H9 (cell line): ENCODE measurements around the gene HHAT. TPM values are rescaled to one million over a fixed set of nuclear protein-coding genes. Genes with fewer than 3 reads are reported as not detected.
A peak's percentile ranks its signal among the peaks of the same experiment; 100 is the strongest.

Experiments used
- DNase-seq: peaks from one replicate; pipeline ENCODE4 v3.0.0-alpha.2; 2017
- H2AFZ ChIP-seq: one replicate; pipeline ENCODE4 v1.6.1; 2013; ENCODE audit warnings: mild to moderate bottlenecking, low read length, control low read depth, moderate library complexity
- H2AK5ac ChIP-seq: 2 replicates; pipeline ENCODE4 v1.6.1; 2013; ENCODE audit warnings: low read length, control low read depth, mixed read lengths; ENCODE audit not compliant: insufficient read length
- H2BK120ac ChIP-seq: one replicate; pipeline ENCODE4 v1.6.1; 2013; ENCODE audit warnings: low read depth, mild to moderate bottlenecking, low read length, control low read depth, inconsistent platforms; ENCODE audit not compliant: poor library complexity, severe bottlenecking
- H2BK12ac ChIP-seq: 2 replicates; pipeline ENCODE4 v1.6.1; 2013; ENCODE audit warnings: low read length, control low read depth, mixed read lengths, low read depth; ENCODE audit not compliant: insufficient read length
- H2BK15ac ChIP-seq: 2 replicates; pipeline ENCODE4 v1.6.1; 2013; ENCODE audit warnings: low read depth, low read length, control low read depth
- H2BK20ac ChIP-seq: one replicate; pipeline ENCODE4 v1.6.1; 2013; ENCODE audit warnings: low read depth, mild to moderate bottlenecking, low read length, control low read depth, inconsistent platforms; ENCODE audit not compliant: poor library complexity, severe bottlenecking
- H2BK5ac ChIP-seq: 2 replicates; pipeline ENCODE4 v1.6.1; 2013; ENCODE audit warnings: low read length, control low read depth, mixed read lengths; ENCODE audit not compliant: insufficient read length
- H3K14ac ChIP-seq: 2 replicates; pipeline ENCODE4 v1.6.1; 2013; ENCODE audit warnings: low read length, control low read depth; ENCODE audit not compliant: insufficient read depth
- H3K18ac ChIP-seq: 2 replicates; pipeline ENCODE4 v1.6.1; 2013; ENCODE audit warnings: low read depth, mild to moderate bottlenecking, mixed read lengths, low read length, control low read depth; ENCODE audit not compliant: insufficient read length
- H3K23ac ChIP-seq: 2 replicates; pipeline ENCODE4 v1.6.1; 2013; ENCODE audit warnings: low read length, control low read depth, mixed read lengths, low read depth; ENCODE audit not compliant: insufficient read length
- H3K23me2 ChIP-seq: 2 replicates; pipeline ENCODE4 v1.6.1; 2013; ENCODE audit warnings: low read depth, mild to moderate bottlenecking, mixed read lengths, low read length, control low read depth; ENCODE audit not compliant: insufficient read length, poor library complexity, severe bottlenecking
- H3K27ac ChIP-seq: 2 replicates; pipeline ENCODE4 v1.5.1; 2013; ENCODE audit warnings: low read length, control low read depth, mixed read lengths, low read depth; ENCODE audit not compliant: insufficient read length
- H3K27me3 ChIP-seq: 2 replicates; pipeline ENCODE4 v1.6.1; 2013; ENCODE audit warnings: low read length, control low read depth, inconsistent platforms; ENCODE audit not compliant: insufficient read depth
- H3K4ac ChIP-seq: 2 replicates; pipeline ENCODE4 v1.6.1; 2013; ENCODE audit warnings: low read depth, mild to moderate bottlenecking, control low read depth, inconsistent platforms, low read length, moderate library complexity
- H3K4me1 ChIP-seq: 2 replicates; pipeline ENCODE4 v1.6.1; 2013; ENCODE audit warnings: low read length, control low read depth, inconsistent platforms; ENCODE audit not compliant: insufficient read depth
- H3K4me2 ChIP-seq: 2 replicates; pipeline ENCODE4 v1.6.1; 2013; ENCODE audit warnings: low read length, control low read depth, mixed read lengths; ENCODE audit not compliant: insufficient read length, insufficient read depth
- H3K56ac ChIP-seq: 2 replicates; pipeline ENCODE4 v1.6.1; 2013; ENCODE audit warnings: low read depth, mild to moderate bottlenecking, mixed read lengths, low read length, control low read depth; ENCODE audit not compliant: insufficient read length
- H3K79me1 ChIP-seq: 2 replicates; pipeline ENCODE4 v1.6.1; 2013; ENCODE audit warnings: low read depth, mild to moderate bottlenecking, moderate library complexity, low read length, control low read depth, inconsistent platforms; ENCODE audit not compliant: insufficient read depth, poor library complexity, severe bottlenecking
- H3K79me2 ChIP-seq: 2 replicates; pipeline ENCODE4 v1.6.1; 2013; ENCODE audit warnings: low read length, control low read depth, inconsistent platforms; ENCODE audit not compliant: insufficient read depth
- H3K9ac ChIP-seq: 2 replicates; pipeline ENCODE4 v1.6.1; 2013; ENCODE audit warnings: low read length, control low read depth, mixed read lengths; ENCODE audit not compliant: insufficient read length; ENCODE audit errors: extremely low read depth
- H3K9me3 ChIP-seq: one replicate; pipeline ENCODE4 v1.6.1; 2013; ENCODE audit warnings: low read depth, low read length, inconsistent platforms; ENCODE audit not compliant: control insufficient read depth
- H3T11ph ChIP-seq: one replicate; pipeline ENCODE4 v1.6.1; 2013; ENCODE audit warnings: mild to moderate bottlenecking, low read length, control low read depth, inconsistent platforms
- H4K20me1 ChIP-seq: one replicate; pipeline ENCODE4 v1.6.1; 2013; ENCODE audit not compliant: control insufficient read depth, insufficient read length, insufficient read depth
- H4K5ac ChIP-seq: 2 replicates; pipeline ENCODE4 v1.6.1; 2013; ENCODE audit warnings: low read depth, mild to moderate bottlenecking, mixed read lengths, low read length, control low read depth; ENCODE audit not compliant: insufficient read length
- H4K8ac ChIP-seq: replicated peaks from 2 replicates; pipeline ENCODE4 v1.6.1; 2013; ENCODE audit warnings: low read length, control low read depth, mixed read lengths, low read depth; ENCODE audit not compliant: insufficient read length
- H4K91ac ChIP-seq: 2 replicates; pipeline ENCODE4 v1.6.1; 2013; ENCODE audit warnings: low read depth, mild to moderate bottlenecking, moderate library complexity, mixed read lengths, low read length, control low read depth; ENCODE audit not compliant: insufficient read length
- H3K27ac Mint-ChIP-seq, 3 experiments: 2 replicates in 2 of 3; 3 replicates in 1 of 3; pipeline ENCODE4 v1.8.0; 2020 to 2021; ENCODE audit warnings: mixed read lengths in 3 of 3, mild to moderate bottlenecking in 1 of 3, moderate library complexity in 1 of 3
- H3K27me3 Mint-ChIP-seq: 2 replicates; pipeline ENCODE4 v1.8.0; 2021; ENCODE audit warnings: low read depth, mild to moderate bottlenecking, moderate library complexity, mixed read lengths
- H3K36me3 Mint-ChIP-seq, 3 experiments: 2 replicates in 2 of 3; 3 replicates in 1 of 3; pipeline ENCODE4 v1.8.0; 2020 to 2021; ENCODE audit warnings: low read depth in 3 of 3, mixed read lengths in 3 of 3; ENCODE audit not compliant: insufficient read depth in 1 of 3
- H3K4me1 Mint-ChIP-seq, 2 experiments: 2 replicates each; pipeline ENCODE4 v1.8.0; 2020; ENCODE audit warnings: mixed read lengths in 2 of 2
- H3K4me3 Mint-ChIP-seq, 2 experiments: 2 replicates in 1 of 2; 3 replicates in 1 of 2; pipeline ENCODE4 v1.8.0; 2020 to 2021; ENCODE audit warnings: mild to moderate bottlenecking in 2 of 2, mixed read lengths in 2 of 2, moderate library complexity in 1 of 2
- H3K9me3 Mint-ChIP-seq, 2 experiments: 2 replicates in 1 of 2; 3 replicates in 1 of 2; pipeline ENCODE4 v1.8.0; 2020; ENCODE audit warnings: mild to moderate bottlenecking in 2 of 2, mixed read lengths in 2 of 2, moderate library complexity in 1 of 2
- CTCF ChIP-seq: fragments of 200-600 bp; sonication (generic); conservative IDR thresholded peaks from 3 replicates; pipeline ENCODE4 v1.8.0; 2021; ENCODE audit warnings: antibody characterized with exemption, mild to moderate bottlenecking
- WGBS: extraction: QIAGEN DNeasy Blood & Tissue Kit; methylation state at CpG from one replicate; pipeline ENCODE4 v1.1.7; 2013; ENCODE audit warnings: missing lambda C conversion rate, low lambda C conversion rate, mixed read lengths; ENCODE audit not compliant: insufficient read length; ENCODE audit errors: extremely low coverage; 5-methylcytosine and 5-hydroxymethylcytosine counted together
- total RNA-seq: library from RNA; stranded (reverse); gene quantifications from 2 replicates; pipeline ENCODE4 v1.2.1, GENCODE V29; 2021

HHAT gene
- total RNA-seq, 1 experiment from 2014 or later, result 0.48 TPM

GRCh38 chr1:210367566-210367965 is 38.9 kb downstream of the HHAT start:
- Histone ChIP-seq H3K14ac (no peak overlapping the region), H4K20me1 (no peaks in the 10 kb centered on the region)
- WGBS, result no CpG with 5 or more reads among the region's 2 CpGs

More at GRCh38 chr1:210367566-210367965, 38.9 kb downstream of the HHAT start:
- no peak overlapping the region for H4K8ac ChIP-seq
- H3K27me3 ChIP-seq, result no peaks in the 10 kb centered on the region; the same call in 1 of the 2 replicates
- H3K27ac ChIP-seq, result no peak overlapping the region
- no peak overlapping the region for H3T11ph ChIP-seq
- H3K56ac ChIP-seq, result no peak overlapping the region
- no peak overlapping the region for H2BK20ac ChIP-seq
- Mint-ChIP-seq H3K9me3 (no peaks in the 10 kb centered on the region; a peak in 2 of 5 replicates), H3K36me3 (no peaks in the 10 kb centered on the region), H3K27ac (no peak overlapping the region; a peak in 1 of 7 replicates), H3K27me3 (peaks cover 28% of the 10 kb centered on the region), H3K4me3 (no peak overlapping the region), H3K4me1 (peaks cover 49 to 53% of the 10 kb centered on the region in 2 experiments)
- H3K23me2 ChIP-seq, result no peaks in the 10 kb centered on the region
- no peak overlapping the region for H4K91ac ChIP-seq
- no peak overlapping the region for H2BK15ac ChIP-seq
- no peaks in the 10 kb centered on the region for H3K79me2 ChIP-seq
- H3K4me2 ChIP-seq, result no peak overlapping the region
- H3K9me3 ChIP-seq, result no peaks in the 10 kb centered on the region
- H2AFZ ChIP-seq, result no peak overlapping the region
- no peak overlapping the region for H4K5ac ChIP-seq
- H3K18ac ChIP-seq, result no peak overlapping the region
- no peaks in the 10 kb centered on the region for H3K79me1 ChIP-seq
- H2AK5ac ChIP-seq, result no peak overlapping the region
- no peak overlapping the region for H2BK120ac ChIP-seq
- no peak for TF ChIP-seq CTCF
- DNase-seq, result peak; percentile 17
- no peak overlapping the region for H3K4ac ChIP-seq
- H2BK5ac ChIP-seq, result no peak overlapping the region
- H3K23ac ChIP-seq, result no peak overlapping the region
- no peak overlapping the region for H2BK12ac ChIP-seq
- peaks cover 11% of the 10 kb centered on the region; the same call in 1 of the 2 replicates for H3K4me1 ChIP-seq
- no peak overlapping the region for H3K9ac ChIP-seq
